GM06990 (cell line): ENCODE data around the gene TM7SF2.

Experiments
- DNase-seq: peaks from one replicate; pipeline ENCODE4 v3.0.0-alpha.2; 2011; ENCODE audit not compliant: insufficient read length; ENCODE audit errors: extremely low read depth
- H3K27me3 ChIP-seq: replicated peaks from 2 replicates; pipeline ENCODE4 v1.6.0; 2011; ENCODE audit warnings: low read length; ENCODE audit not compliant: control insufficient read depth, insufficient read depth
- H3K36me3 ChIP-seq: 2 replicates; pipeline ENCODE4 v1.5.1; 2011; ENCODE audit warnings: low read length; ENCODE audit not compliant: control insufficient read depth, insufficient read depth
- H3K4me3 ChIP-seq: replicated peaks from 2 replicates; pipeline ENCODE4 v1.5.1; 2011; ENCODE audit warnings: low read depth, mild to moderate bottlenecking, control low read depth, low read length
- CTCF ChIP-seq: IDR thresholded peaks from 2 replicates; pipeline ENCODE4 v1.5.1; 2011; ENCODE audit warnings: low read length, control low read depth, mild to moderate bottlenecking, inconsistent platforms; ENCODE audit not compliant: insufficient read depth, poor library complexity, severe bottlenecking

The TM7SF2 gene

GRCh38 chr11:65111744-65112545, at the start of gene TM7SF2:
Gene TM7SF2, plus strand, starts transcription at chr11:65111872. Its CDS starts 144 bp downstream, at chr11:65112016.
- Histone ChIP-seq H3K36me3 (peaks cover 12% of the 10 kb centered on the region), H3K4me3 (peak within 1 kb of the TSS; percentile 67), H3K27me3 (no peaks in the 10 kb centered on the region)
- peak; percentile 95 for DNase-seq
- TF ChIP-seq CTCF = no peak

- Histone ChIP-seq H3K36me3 (no peaks in the 10 kb centered on the region), H3K27me3 (no peaks in the 10 kb centered on the region), H3K4me3 (no peak overlapping the region)
- no peak for DNase-seq
- no peak for TF ChIP-seq CTCF
Observed at GRCh38 chr11:65063532-65063931, 48.1 kb upstream of the TM7SF2 start.

- TF ChIP-seq CTCF = no peak
- no peak overlapping the region for H3K4me3 ChIP-seq
- no peaks in the 10 kb centered on the region for H3K27me3 ChIP-seq
- no peak for DNase-seq
- no peaks in the 10 kb centered on the region for H3K36me3 ChIP-seq
Observed at GRCh38 chr11:65064847-65065240, 46.8 kb upstream of the TM7SF2 start.

- Histone ChIP-seq H3K36me3 (no peaks in the 10 kb centered on the region), H3K27me3 (no peaks in the 10 kb centered on the region), H3K4me3 (no peak overlapping the region)
- TF ChIP-seq CTCF = no peak
- no peak for DNase-seq
Observed at GRCh38 chr11:65065851-65066250, 45.8 kb upstream of the TM7SF2 start.

GRCh38 chr11:65066315-65066714, 45.4 kb upstream of the TM7SF2 start:
- Histone ChIP-seq H3K27me3 (no peaks in the 10 kb centered on the region), H3K36me3 (no peaks in the 10 kb centered on the region), H3K4me3 (no peak overlapping the region)
- no peak for TF ChIP-seq CTCF
- DNase-seq = no peak
